Thyroid gland (tissue), 4 donors: ENCODE measurements around the gene PCNX1. TPM values are rescaled to one million over a fixed set of nuclear protein-coding genes. Genes with fewer than 3 reads are reported as not detected.

Experiments
- DNase-seq, 2 donors: peaks; one replicate each; pipeline ENCODE4 v3.0.0-alpha.2; 2019
- H3K27ac ChIP-seq, 3 donors: fragments of 200-600 bp; sonication (generic); 1 replicate in 2 of 3; 2 replicates in 1 of 3; pipeline ENCODE4 v1.5.1; 2016 to 2019; ENCODE audit warnings: mild to moderate bottlenecking in 1 of 3, moderate library complexity in 1 of 3
- H3K27me3 ChIP-seq: fragments of 200-600 bp; sonication (generic); one replicate; pipeline ENCODE4 v1.5.1; 2019
- H3K36me3 ChIP-seq, 2 donors: fragments of 200-600 bp; sonication (generic); one replicate each; pipeline ENCODE4 v1.5.1; 2016 to 2019
- H3K4me1 ChIP-seq, 2 donors: fragments of 200-600 bp; sonication (generic); one replicate each; pipeline ENCODE4 v1.5.1; 2017 to 2019
- H3K4me3 ChIP-seq, 3 donors: fragments of 200-600 bp; sonication (generic); replicated peaks in 1 of 3; 1 replicate in 2 of 3; 2 replicates in 1 of 3; pipeline ENCODE4 v1.5.1; 2016; ENCODE audit warnings: mild to moderate bottlenecking in 1 of 3
- H3K9me3 ChIP-seq: fragments of 200-600 bp; sonication (generic); one replicate; pipeline ENCODE4 v1.5.1; 2017
- CTCF ChIP-seq, 6 experiments: fragments of 200-600 bp in 3 of 6; fragments of 450-650 bp in 3 of 6; sonication (generic) in 3 of 6; IDR thresholded peaks; one replicate each; pipeline ENCODE4 v1.5.1; 2016 to 2019; ENCODE audit warnings: antibody characterized with exemption in 6 of 6, mild to moderate bottlenecking in 2 of 6, inconsistent platforms in 1 of 6, moderate library complexity in 1 of 6
- POLR2A ChIP-seq, 2 donors: fragments of 450-650 bp; IDR thresholded peaks; one replicate each; pipeline ENCODE4 v1.6.1; 2017; ENCODE audit warnings: antibody characterized with exemption in 2 of 2, mild to moderate bottlenecking in 2 of 2, moderate library complexity in 1 of 2
- whole genome bisulfite sequencing, 2 donors: methylation state at CpG; one replicate each; pipeline ENCODE4 v1.1.5; 2017; 5-methylcytosine and 5-hydroxymethylcytosine counted together
- intact Hi-C: fragments of 100-400 bp; cut with DNase I; formaldehyde crosslinking; loops from one replicate; pipeline ENCODE4 v1.15.1; 2023
- total RNA-seq, 4 donors: library from RNA; depleted of rRNA; stranded (reverse); fragments of >200 nt; gene quantifications; one replicate each; pipeline ENCODE4 v1.2.3, GENCODE V29; 2016

PCNX1 gene
- total RNA-seq, 4 donors from 2014 or later: 43.8 to 78.5 (median 69.7) TPM

- Histone ChIP-seq H3K4me3 (no peak overlapping the region), H3K9me3 (no peaks in the 10 kb centered on the region), H3K27me3 (no peaks in the 10 kb centered on the region), H3K4me1 (no peaks in the 10 kb centered on the region), H3K36me3 (peaks cover 34 to 45% of the 10 kb centered on the region in 2 donors), H3K27ac (no peak overlapping the region)
- WGBS, 2 donors: 97 to 99% methylated on average over 2 of the region's 2 CpGs
- TF ChIP-seq POLR2A (IDR thresholded peaks at IDR 0.05) (no peak), CTCF (IDR thresholded peaks at IDR 0.05) (no peak)
- intact Hi-C loops: no loop called here
- no peak for DNase-seq
These were observed 171.2 kb downstream of the PCNX1 start for GRCh38 chr14:71078500-71078899.

GRCh38 chr14:71086567-71086966 is 179.3 kb downstream of the PCNX1 start:
- no peaks in the 10 kb centered on the region for H3K4me1 ChIP-seq
- H3K27me3 ChIP-seq: no peaks in the 10 kb centered on the region
- TF ChIP-seq CTCF (IDR thresholded peaks at IDR 0.05): no peak
- no peak for TF ChIP-seq POLR2A (IDR thresholded peaks at IDR 0.05)
- WGBS, 2 donors: 90 to 92% methylated on average over 7 of the region's 7 CpGs
- DNase-seq: no peak
- no peak overlapping the region for H3K27ac ChIP-seq
- intact Hi-C loops: no loop called here
- H3K4me3 ChIP-seq: no peak overlapping the region
- peaks cover 11 to 14% of the 10 kb centered on the region in 2 donors for H3K36me3 ChIP-seq
- H3K9me3 ChIP-seq: no peaks in the 10 kb centered on the region

GRCh38 chr14:71089971-71090370 is 182.7 kb downstream of the PCNX1 start:
- TF ChIP-seq POLR2A (IDR thresholded peaks at IDR 0.05) (no peak), CTCF (IDR thresholded peaks at IDR 0.05) (no peak)
- no peaks in the 10 kb centered on the region for H3K27me3 ChIP-seq
- intact Hi-C loops: no loop called here
- no peak overlapping the region for H3K4me3 ChIP-seq
- H3K9me3 ChIP-seq: no peaks in the 10 kb centered on the region
- H3K36me3 ChIP-seq: peaks cover 14 to 17% of the 10 kb centered on the region in 2 donors
- no peak for DNase-seq
- H3K27ac ChIP-seq: no peak overlapping the region
- H3K4me1 ChIP-seq: no peaks in the 10 kb centered on the region

- Histone ChIP-seq H3K4me3 (no peak overlapping the region), H3K27ac (no peak overlapping the region), H3K36me3 (peaks cover 4 to 8% of the 10 kb centered on the region in 2 donors), H3K9me3 (no peaks in the 10 kb centered on the region), H3K4me1 (no peaks in the 10 kb centered on the region), H3K27me3 (no peaks in the 10 kb centered on the region)
- intact Hi-C loops: no loop called here
- WGBS, 2 donors: 81 to 97% methylated on average over 5 of the region's 5 CpGs
- no peak for DNase-seq
- no peak for TF ChIP-seq POLR2A (IDR thresholded peaks at IDR 0.05)
- no peak for TF ChIP-seq CTCF (IDR thresholded peaks at IDR 0.05)
These were observed 187.5 kb downstream of the PCNX1 start for GRCh38 chr14:71094722-71095121.

- Histone ChIP-seq H3K36me3 (peaks cover 0 to 6% of the 10 kb centered on the region in 2 donors), H3K27ac (no peak overlapping the region), H3K4me1 (no peaks in the 10 kb centered on the region), H3K4me3 (no peak overlapping the region), H3K27me3 (no peaks in the 10 kb centered on the region), H3K9me3 (no peaks in the 10 kb centered on the region)
- WGBS, 2 donors: 89 to 99% methylated on average over 5 of the region's 5 CpGs
- DNase-seq: no peak
- TF ChIP-seq CTCF (IDR thresholded peaks at IDR 0.05) (no peak), POLR2A (IDR thresholded peaks at IDR 0.05) (no peak)
- intact Hi-C loops: no loop called here
These were observed 189.7 kb downstream of the PCNX1 start for GRCh38 chr14:71096947-71097346.
